B cell (primary cell): ENCODE data around the gene LRRC8E. TPM values are rescaled to one million over a fixed set of nuclear protein-coding genes. Genes with fewer than 3 reads are reported as not detected.
"Not testable (repeated sequence)": the region's sequence is repeated elsewhere in the genome, so short reads cannot be mapped to it uniquely, and the experiment has no call there.

ENCODE experiments used
- ATAC-seq: fragments of 200-7000 bp; cut with Tn5 transposase; one replicate; pipeline ENCODE4 v1.10.0; 2021; ENCODE audit warnings: low read depth, mild to moderate bottlenecking, moderate number of reproducible peaks, moderate library complexity
- CTCF ChIA-PET: fragments of 350-600 bp; sonication (Branson Sonifier 250); formaldehyde crosslinking; loops from one replicate; lab custom pipeline; 2021; ENCODE audit warnings: antibody characterized with exemption, inconsistent platforms; lab: Charles Lee
- POLR2A ChIA-PET: fragments of 350-600 bp; sonication (Branson Sonifier 250); formaldehyde crosslinking; loops from one replicate; lab custom pipeline; 2021; ENCODE audit warnings: antibody characterized with exemption; lab: Charles Lee
- DNase-seq: peaks from one replicate; pipeline ENCODE4 v3.0.0; 2013
- H2AFZ ChIP-seq: 2 replicates; pipeline ENCODE4 v1.6.1; 2012; ENCODE audit warnings: mild to moderate bottlenecking, low read depth, low read length; ENCODE audit not compliant: insufficient read depth, poor library complexity, severe bottlenecking
- H3K27ac ChIP-seq, 2 donors: 1 replicate in 1 of 2; 2 replicates in 1 of 2; pipeline ENCODE4 v1.5.1; 2012 to 2013; ENCODE audit warnings: low read length in 2 of 2, mild to moderate bottlenecking in 2 of 2, moderate library complexity in 1 of 2
- H3K27me3 ChIP-seq, 4 experiments: fragments of 200-600 bp in 1 of 4; sonication (generic) in 1 of 4; replicated peaks in 1 of 4; 1 replicate in 2 of 4; 2 replicates in 2 of 4; pipeline versions ENCODE4 v1.6.1 to v1.7.0; 2013 to 2016; ENCODE audit warnings: low read length in 3 of 4, mild to moderate bottlenecking in 2 of 4, mixed read lengths in 1 of 4, moderate library complexity in 1 of 4; ENCODE audit not compliant: insufficient read depth in 4 of 4, control insufficient read depth in 3 of 4; ENCODE audit errors: control extremely low read depth in 1 of 4
- H3K36me3 ChIP-seq, 2 experiments: replicated peaks in 1 of 2; 1 replicate in 1 of 2; 2 replicates in 1 of 2; pipeline versions ENCODE4 v1.6.1 to v1.7.1; 2013; ENCODE audit warnings: low read length in 1 of 2; ENCODE audit not compliant: insufficient read depth in 2 of 2, control insufficient read depth in 1 of 2; ENCODE audit errors: control extremely low read depth in 1 of 2, extremely low read depth in 1 of 2
- H3K4me1 ChIP-seq, 2 donors: fragments of 200-600 bp in 1 of 2; sonication (generic) in 1 of 2; 1 replicate in 1 of 2; 2 replicates in 1 of 2; pipeline versions ENCODE4 v1.5.1 to v1.6.1; 2013 to 2017; ENCODE audit warnings: low read length in 2 of 2; ENCODE audit not compliant: control insufficient read depth in 2 of 2, insufficient read depth in 2 of 2
- H3K4me2 ChIP-seq: replicated peaks from 2 replicates; pipeline ENCODE3; 2012; ENCODE audit warnings: mild to moderate bottlenecking, low read depth, low read length; ENCODE audit not compliant: poor library complexity, severe bottlenecking
- H3K4me3 ChIP-seq, 5 experiments: fragments of 200-600 bp in 1 of 5; sonication (generic) in 1 of 5; 1 replicate in 3 of 5; 2 replicates in 2 of 5; pipeline versions ENCODE4 v1.5.1 to v1.7.0; 2011 to 2016; ENCODE audit warnings: low read length in 4 of 5, mild to moderate bottlenecking in 4 of 5, low read depth in 2 of 5, control low read depth in 1 of 5, moderate library complexity in 1 of 5; ENCODE audit not compliant: insufficient read depth in 1 of 5; ENCODE audit errors: control extremely low read depth in 1 of 5, extremely low read depth in 1 of 5
- H3K79me2 ChIP-seq: fragments of 200-600 bp; sonication (generic); one replicate; pipeline ENCODE4 v1.6.0; 2016; ENCODE audit warnings: low read length; ENCODE audit not compliant: control insufficient read depth, insufficient read depth
- H3K9ac ChIP-seq: fragments of 200-600 bp; sonication (generic); 2 replicates; pipeline ENCODE4 v1.6.1; 2017; ENCODE audit warnings: mild to moderate bottlenecking, low read length, moderate library complexity
- H3K9me3 ChIP-seq, 3 donors: one replicate each; pipeline versions ENCODE4 v1.6.1 to v1.7.1; 2013; ENCODE audit warnings: low read length in 2 of 3; ENCODE audit not compliant: control insufficient read depth in 2 of 3, insufficient read depth in 1 of 3; ENCODE audit errors: control extremely low read depth in 1 of 3
- H4K20me1 ChIP-seq: 2 replicates; pipeline ENCODE4 v1.6.0; 2012; ENCODE audit warnings: mild to moderate bottlenecking, low read length; ENCODE audit not compliant: insufficient read depth, control insufficient read depth, poor library complexity, severe bottlenecking
- H3K27ac Mint-ChIP-seq: one replicate; pipeline ENCODE4 v1.8.0; 2021; ENCODE audit warnings: mixed read lengths
- H3K27me3 Mint-ChIP-seq: one replicate; pipeline ENCODE4 v1.8.0; 2021; ENCODE audit warnings: mixed read lengths
- H3K4me1 Mint-ChIP-seq: one replicate; pipeline ENCODE4 v1.8.0; 2021; ENCODE audit warnings: mixed read lengths
- H3K4me3 Mint-ChIP-seq: one replicate; pipeline ENCODE4 v1.8.0; 2021; ENCODE audit warnings: mixed read lengths
- H3K9me3 Mint-ChIP-seq: one replicate; pipeline ENCODE4 v1.8.0; 2022; ENCODE audit warnings: mixed read lengths; ENCODE audit not compliant: insufficient read depth
- EZH2 ChIP-seq: IDR thresholded peaks from 2 replicates; pipeline ENCODE4 v1.6.1; 2012; ENCODE audit warnings: borderline replicate concordance, low read depth, mild to moderate bottlenecking, moderate library complexity, low read length; ENCODE audit not compliant: insufficient read depth, poor library complexity, severe bottlenecking
- WGBS: methylation state at CpG from one replicate; pipeline ENCODE4 v1.1.5; 2013; ENCODE audit warnings: missing lambda C conversion rate; ENCODE audit not compliant: insufficient coverage; 5-methylcytosine and 5-hydroxymethylcytosine counted together
- intact Hi-C: fragments of 100-400 bp; cut with micrococcal nuclease; formaldehyde crosslinking; loops from one replicate; pipeline ENCODE4 v1.10.0; 2022
- polyA plus RNA-seq: library from polyadenylated mRNA; depleted of rRNA; stranded (reverse); fragments of >200 nt; gene quantifications from 2 replicates; pipeline ENCODE4 v1.2.3, GENCODE V29; 2012
- total RNA-seq, 2 donors: library from RNA; stranded (reverse); fragments of 120-200 nt in 1 of 2; gene quantifications; 1 replicate in 1 of 2; 2 replicates in 1 of 2; pipeline versions ENCODE4 v1.2.3 to v1.2.4, GENCODE V29; 2013 to 2022
- TF ChIP-seq, protein P1 (sequence below): fragments of 200-600 bp; IDR thresholded peaks from one replicate; pipeline ENCODE4 v1.8.0; 2022; ENCODE audit warnings: antibody characterized with exemption, mild to moderate bottlenecking

The LRRC8E gene
- total and polyA plus RNA-seq, 2 donors (not counting 1 experiment from before 2014, with no cell fraction given): not detected

DNA sequence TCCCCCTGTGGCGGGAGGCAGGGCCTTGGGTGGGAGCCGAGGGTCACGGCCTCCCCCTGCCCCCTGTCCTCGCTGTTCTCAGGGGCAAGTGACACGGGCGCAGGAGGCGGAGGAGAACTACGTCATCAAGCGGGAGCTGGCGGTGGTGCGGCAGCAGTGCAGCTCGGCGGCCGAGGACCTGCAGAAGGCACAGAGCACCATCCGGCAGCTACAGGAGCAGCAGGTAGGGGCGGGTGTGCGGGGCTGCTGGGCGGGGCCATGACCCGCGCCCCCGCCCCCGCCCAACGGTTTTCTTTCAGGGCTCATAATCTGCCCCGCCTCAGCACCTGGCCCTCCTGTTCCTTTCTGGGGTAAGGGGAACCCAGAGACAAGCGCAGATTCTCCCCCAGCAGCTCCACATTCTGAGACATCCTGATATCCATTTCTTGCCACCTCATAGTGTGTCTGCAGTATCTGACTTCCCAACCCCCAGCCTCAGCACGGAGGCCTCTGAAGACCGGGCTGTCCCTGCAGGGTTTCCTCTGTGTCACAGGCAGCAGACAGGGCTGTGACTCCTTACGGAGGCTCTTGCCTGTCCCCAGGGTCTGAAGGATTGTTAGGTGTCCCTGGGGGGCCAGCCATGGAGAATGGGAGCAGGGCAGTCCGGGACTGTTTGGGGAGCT is 30.1 kb upstream of the LRRC8E start:
- Histone ChIP-seq H4K20me1 (no peaks in the 10 kb centered on the region), H3K9me3 (peaks cover 0 to 14% (median 0%) of the 10 kb centered on the region in 3 donors), H3K9ac (no peak overlapping the region), H3K4me3 (no peak overlapping the region), H2AFZ (no peak overlapping the region), H3K4me1 (peaks cover 22% of the 10 kb centered on the region in 2 donors), H3K27me3 (peaks cover 0 to 74% (median 21%) of the 10 kb centered on the region in 4 experiments), H3K4me2 (no peak overlapping the region), H3K27ac (no peak overlapping the region), H3K79me2 (no peaks in the 10 kb centered on the region), H3K36me3 (peaks cover 0 to 3% of the 10 kb centered on the region in 2 experiments)
- ATAC-seq (no peak), DNase-seq (no peak)
- 75% methylated on average over 27 of the region's 29 CpGs for WGBS
- POLR2A ChIA-PET: no interaction called here
- intact Hi-C loops: no loop called here
- Mint-ChIP-seq H3K4me1 (peaks cover 12% of the 10 kb centered on the region), H3K4me3 (no peak overlapping the region), H3K27me3 (peaks cover 16% of the 10 kb centered on the region), H3K27ac (no peak overlapping the region), H3K9me3 (no peaks in the 10 kb centered on the region)
- CTCF ChIA-PET: interaction anchor here (0.6 to 0.9 kb wide), 2 partner anchors 51 to 59 kb away, joined by 3 read pairs; no protein-coding TSS in a partner anchor
- TF ChIP-seq, protein P1, sequence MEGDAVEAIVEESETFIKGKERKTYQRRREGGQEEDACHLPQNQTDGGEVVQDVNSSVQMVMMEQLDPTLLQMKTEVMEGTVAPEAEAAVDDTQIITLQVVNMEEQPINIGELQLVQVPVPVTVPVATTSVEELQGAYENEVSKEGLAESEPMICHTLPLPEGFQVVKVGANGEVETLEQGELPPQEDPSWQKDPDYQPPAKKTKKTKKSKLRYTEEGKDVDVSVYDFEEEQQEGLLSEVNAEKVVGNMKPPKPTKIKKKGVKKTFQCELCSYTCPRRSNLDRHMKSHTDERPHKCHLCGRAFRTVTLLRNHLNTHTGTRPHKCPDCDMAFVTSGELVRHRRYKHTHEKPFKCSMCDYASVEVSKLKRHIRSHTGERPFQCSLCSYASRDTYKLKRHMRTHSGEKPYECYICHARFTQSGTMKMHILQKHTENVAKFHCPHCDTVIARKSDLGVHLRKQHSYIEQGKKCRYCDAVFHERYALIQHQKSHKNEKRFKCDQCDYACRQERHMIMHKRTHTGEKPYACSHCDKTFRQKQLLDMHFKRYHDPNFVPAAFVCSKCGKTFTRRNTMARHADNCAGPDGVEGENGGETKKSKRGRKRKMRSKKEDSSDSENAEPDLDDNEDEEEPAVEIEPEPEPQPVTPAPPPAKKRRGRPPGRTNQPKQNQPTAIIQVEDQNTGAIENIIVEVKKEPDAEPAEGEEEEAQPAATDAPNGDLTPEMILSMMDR: no peak
- no peak for TF ChIP-seq EZH2

DNA sequence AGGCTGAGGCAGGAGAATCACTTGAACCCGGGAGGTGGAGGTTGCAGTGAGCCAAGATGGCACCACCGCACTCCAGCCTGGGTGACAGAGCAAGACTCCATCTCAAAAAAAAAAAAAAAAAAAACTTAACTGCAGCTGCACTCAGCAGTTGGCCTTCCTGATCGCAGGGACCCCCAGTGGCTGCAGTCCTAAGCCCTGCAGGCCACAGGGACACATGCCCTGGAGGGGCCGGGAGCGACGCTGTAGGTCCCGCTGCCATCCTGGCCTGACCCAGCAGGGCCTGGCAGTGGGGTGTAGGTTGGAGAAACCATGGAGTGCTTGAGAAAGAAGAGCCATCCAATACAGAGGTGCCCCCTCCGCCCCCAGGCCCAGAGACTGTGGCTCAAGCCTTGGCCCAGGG is 29.2 kb upstream of the LRRC8E start:
- H3K4me3 ChIP-seq, DNase-seq, H3K9ac ChIP-seq, H4K20me1 ChIP-seq, H3K4me1 Mint-ChIP-seq, ATAC-seq, H3K9me3 Mint-ChIP-seq, H3K4me3 Mint-ChIP-seq, H3K79me2 ChIP-seq, POLR2A ChIA-PET, H3K27ac Mint-ChIP-seq, H3K27ac ChIP-seq, intact Hi-C loops, H3K4me2 ChIP-seq, H2AFZ ChIP-seq, H3K36me3 ChIP-seq: not testable (repeated sequence)
- WGBS: 96% methylated on average over 2 of the region's 8 CpGs
- CTCF ChIA-PET: interaction anchor here (0.6 kb wide), 1 partner anchor 51 kb away, joined by 3 read pairs; no protein-coding TSS in a partner anchor
- Histone ChIP-seq H3K9me3 (peaks cover 0 to 21% (median 0%) of the 10 kb centered on the region in 3 donors), H3K27me3 (peaks cover 0 to 80% (median 25%) of the 10 kb centered on the region in 4 experiments), H3K4me1 (peaks cover 21 to 25% of the 10 kb centered on the region in 2 donors)
- peaks cover 20% of the 10 kb centered on the region for H3K27me3 Mint-ChIP-seq
